Right renal cortex interstitium (tissue), 3 donors: ENCODE measurements around the gene SF3A1. TPM values are rescaled to one million over a fixed set of nuclear protein-coding genes. Genes with fewer than 3 reads are reported as not detected.
"Not testable (repeated sequence)": the region's sequence is repeated elsewhere in the genome, so short reads cannot be mapped to it uniquely, and the experiment has no call there.

Experiments
- DNase-seq, 3 donors: peaks; one replicate each; pipeline ENCODE4 v3.0.0-alpha.2; 2013; ENCODE audit warnings: low read depth in 3 of 3, low spot score in 2 of 3
- polyA plus RNA-seq, 3 donors: library from polyadenylated mRNA; unstranded; fragments of 120-200 nt; gene quantifications; one replicate each; pipeline ENCODE4 v1.2.1, GENCODE V29; 2013; ENCODE audit not compliant: insufficient read length in 3 of 3

SF3A1 gene, protein sequence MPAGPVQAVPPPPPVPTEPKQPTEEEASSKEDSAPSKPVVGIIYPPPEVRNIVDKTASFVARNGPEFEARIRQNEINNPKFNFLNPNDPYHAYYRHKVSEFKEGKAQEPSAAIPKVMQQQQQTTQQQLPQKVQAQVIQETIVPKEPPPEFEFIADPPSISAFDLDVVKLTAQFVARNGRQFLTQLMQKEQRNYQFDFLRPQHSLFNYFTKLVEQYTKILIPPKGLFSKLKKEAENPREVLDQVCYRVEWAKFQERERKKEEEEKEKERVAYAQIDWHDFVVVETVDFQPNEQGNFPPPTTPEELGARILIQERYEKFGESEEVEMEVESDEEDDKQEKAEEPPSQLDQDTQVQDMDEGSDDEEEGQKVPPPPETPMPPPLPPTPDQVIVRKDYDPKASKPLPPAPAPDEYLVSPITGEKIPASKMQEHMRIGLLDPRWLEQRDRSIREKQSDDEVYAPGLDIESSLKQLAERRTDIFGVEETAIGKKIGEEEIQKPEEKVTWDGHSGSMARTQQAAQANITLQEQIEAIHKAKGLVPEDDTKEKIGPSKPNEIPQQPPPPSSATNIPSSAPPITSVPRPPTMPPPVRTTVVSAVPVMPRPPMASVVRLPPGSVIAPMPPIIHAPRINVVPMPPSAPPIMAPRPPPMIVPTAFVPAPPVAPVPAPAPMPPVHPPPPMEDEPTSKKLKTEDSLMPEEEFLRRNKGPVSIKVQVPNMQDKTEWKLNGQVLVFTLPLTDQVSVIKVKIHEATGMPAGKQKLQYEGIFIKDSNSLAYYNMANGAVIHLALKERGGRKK
- polyA plus RNA-seq, result 100 to 1,000 TPM; 114 to 133 (median 131) TPM

DNA sequence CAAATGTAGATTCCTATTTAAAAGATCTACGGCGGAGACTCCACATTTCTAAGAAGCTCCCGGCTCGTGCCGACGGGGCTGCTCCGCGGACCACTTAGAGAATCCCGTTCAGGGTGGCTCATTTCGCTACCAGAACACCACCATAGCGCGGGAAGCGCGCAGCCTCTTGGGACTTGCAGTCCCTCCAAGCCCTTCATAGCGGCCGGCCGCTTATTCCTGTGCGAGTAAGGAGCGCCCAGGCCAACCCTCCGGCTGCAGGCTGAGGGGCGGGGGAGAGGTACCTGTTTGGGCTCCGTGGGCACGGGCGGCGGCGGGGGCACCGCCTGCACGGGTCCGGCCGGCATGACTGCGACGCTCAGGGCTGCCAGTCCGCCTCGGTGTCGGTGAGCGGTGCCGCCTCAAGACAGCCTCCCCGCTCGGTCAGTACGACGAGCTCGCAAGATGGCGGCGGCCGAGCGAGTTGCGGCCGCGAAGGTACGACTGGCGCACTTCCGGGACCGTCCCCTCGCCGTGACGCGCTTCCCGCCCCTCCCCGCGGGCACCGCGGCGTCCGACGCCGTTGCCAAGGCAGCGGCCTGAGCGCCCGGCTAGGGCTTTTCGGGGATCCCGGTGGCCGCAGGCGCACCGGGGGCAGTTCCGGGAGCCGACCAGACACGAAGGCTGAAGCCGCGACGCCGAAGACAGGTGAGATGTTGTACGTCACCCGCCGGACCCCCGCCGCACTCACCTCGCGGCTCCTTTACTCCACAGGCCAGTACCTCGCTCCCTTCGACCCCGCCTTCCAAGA, at the start of gene SF3A1, which contains the start of gene CCDC157:
TSS of gene SF3A1 (minus strand) at position 446 of the 787 bp plus-strand sequence. CDS start at position 344, 102 bp downstream.
TSS of gene CCDC157 (plus strand) at position 559 of the 787 bp plus-strand sequence. CDS start 8,994 bp downstream, outside the sequence.
- peak; percentile 80 to 83 (median 83) for DNase-seq

- DNase-seq, result no peak
Observed at GRCh38 chr22:30406400-30406799, 49.7 kb upstream of the SF3A1 start.

- DNase-seq, result no peak
Observed at GRCh38 chr22:30405731-30406130, 49.0 kb upstream of the SF3A1 start.

GRCh38 chr22:30404307-30404706, 47.6 kb upstream of the SF3A1 start:
- DNase-seq, result no peak

DNA sequence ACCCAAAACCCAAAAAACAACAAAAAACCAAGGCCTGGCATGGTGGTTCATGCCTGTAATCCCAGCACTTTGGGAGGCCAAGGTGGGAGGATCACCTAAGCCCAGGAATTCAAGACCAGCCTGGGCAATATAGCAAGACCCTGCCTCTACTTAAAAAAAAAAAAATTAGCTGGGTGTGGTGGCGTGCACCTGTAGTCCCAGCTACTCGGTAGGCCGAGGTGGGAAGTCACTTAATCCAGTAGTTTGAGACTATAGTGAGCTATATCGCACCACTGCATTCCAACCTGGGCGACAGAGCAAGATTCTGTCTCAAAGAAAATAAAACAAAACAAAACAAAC, 46.0 kb upstream of the SF3A1 start:
- DNase-seq, result not testable (repeated sequence)

- no peak for DNase-seq
Observed at GRCh38 chr22:30402028-30402765, 45.5 kb upstream of the SF3A1 start.

GRCh38 chr22:30401024-30401423, 44.3 kb upstream of the SF3A1 start:
- not testable (repeated sequence) for DNase-seq

GRCh38 chr22:30400159-30400558, 43.5 kb upstream of the SF3A1 start:
- no peak for DNase-seq

DNA sequence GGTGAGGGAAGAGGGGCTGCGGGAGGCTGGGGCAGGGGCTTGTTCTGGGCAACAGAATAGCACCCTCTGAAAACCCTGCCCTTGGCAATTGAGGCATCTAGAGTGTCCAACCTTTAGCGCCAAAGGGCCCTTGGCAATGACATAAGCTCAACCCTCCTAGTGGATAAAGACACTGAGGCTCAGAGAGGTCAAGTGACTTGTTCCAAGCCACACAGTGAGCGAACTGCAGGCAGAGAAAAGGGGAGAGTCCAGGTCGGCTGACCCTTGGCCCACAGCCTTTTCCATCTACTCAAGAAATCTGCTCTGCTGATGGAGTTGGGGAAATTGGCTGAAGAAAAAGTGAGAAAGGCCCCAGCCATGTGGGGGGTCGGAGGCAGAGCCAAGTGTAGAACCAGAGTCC, 43.0 kb upstream of the SF3A1 start:
- DNase-seq, result no peak

GRCh38 chr22:30398685-30399680, 42.3 kb upstream of the SF3A1 start:
- no peak for DNase-seq

GRCh38 chr22:30397656-30398635, 41.3 kb upstream of the SF3A1 start:
- DNase-seq, result no peak

DNA sequence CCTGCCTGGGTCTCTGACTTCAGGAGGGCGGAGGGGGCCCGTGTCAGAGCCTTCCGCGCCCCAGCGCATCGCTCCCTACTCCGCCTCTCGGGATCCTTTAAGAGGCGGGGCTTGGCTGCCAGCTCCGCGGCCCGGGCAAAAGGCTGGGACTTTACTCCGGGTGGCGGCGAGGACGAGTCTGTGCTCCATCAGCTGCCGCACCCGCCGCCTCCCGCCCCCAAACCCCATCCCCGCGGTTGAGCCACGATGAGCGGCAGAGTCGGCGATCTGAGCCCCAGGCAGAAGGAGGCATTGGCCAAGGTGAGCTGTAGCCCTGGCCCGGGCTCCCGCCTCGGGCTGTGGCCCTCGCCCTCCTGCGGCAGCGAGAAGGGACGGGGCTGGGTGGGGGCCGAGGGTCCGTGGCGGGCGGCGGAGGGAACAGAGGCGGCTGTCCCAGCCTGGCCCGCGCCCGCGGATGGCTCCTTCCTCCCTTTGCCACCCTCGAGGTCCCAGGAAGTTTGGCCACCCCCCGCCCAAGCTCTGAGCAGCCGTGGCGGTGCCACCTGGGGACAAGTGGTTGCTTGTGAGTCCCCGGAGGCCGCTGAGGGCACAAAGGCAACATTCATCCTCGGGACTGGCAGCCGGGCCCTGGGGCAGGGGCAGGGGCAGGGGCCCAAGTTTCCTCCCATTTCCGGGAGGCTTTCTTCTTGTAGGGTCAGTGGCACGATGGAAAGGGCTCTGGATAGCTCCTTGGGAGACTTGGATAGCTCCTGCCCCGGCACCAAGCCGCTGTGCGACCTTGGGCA, 40.4 kb upstream of the SF3A1 start, which contains the start of gene SEC14L2:
TSS of gene SEC14L2 (plus strand) at position 148 of the 785 bp plus-strand sequence. CDS start at position 247, 99 bp downstream.
- DNase-seq, result no peak

DNA sequence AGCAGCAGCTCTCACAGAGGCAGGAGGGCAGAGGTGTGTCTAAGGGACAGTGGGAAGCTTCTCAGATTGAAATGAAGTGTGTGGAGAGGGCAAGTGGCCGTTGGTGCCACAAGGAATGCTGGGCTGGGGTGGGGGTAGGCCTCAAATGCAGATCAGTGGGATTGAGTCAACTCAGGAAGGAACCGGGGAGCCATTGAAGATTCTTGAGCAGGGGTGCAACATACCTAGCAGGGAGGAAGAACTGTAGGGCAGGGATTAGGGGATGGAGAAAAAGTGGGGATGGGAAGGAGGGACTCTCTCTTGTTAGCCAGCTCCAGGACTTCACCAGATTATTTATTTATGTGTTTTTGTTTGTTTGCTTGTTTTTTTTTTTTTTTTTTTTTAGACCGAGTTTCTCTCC, 37.2 kb upstream of the SF3A1 start:
- DNase-seq, result no peak

DNA sequence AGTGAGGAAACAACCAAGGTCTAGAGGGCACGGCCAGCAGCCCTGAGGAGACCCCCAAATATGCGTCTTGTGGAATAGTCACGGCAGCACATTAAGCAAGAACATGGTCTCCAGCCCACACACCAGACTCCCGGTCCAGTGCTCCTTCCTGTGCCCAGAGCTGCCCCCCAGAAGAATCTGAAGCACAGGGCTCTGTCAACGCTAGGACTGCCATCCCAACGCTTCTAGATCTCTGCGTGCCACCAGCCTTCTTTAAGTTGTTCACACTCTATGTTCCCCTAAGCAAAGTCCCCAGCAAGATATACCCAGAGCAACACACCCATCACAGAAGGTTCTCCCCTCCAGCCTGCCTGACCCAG, 36.6 kb upstream of the SF3A1 start:
- no peak for DNase-seq

DNA sequence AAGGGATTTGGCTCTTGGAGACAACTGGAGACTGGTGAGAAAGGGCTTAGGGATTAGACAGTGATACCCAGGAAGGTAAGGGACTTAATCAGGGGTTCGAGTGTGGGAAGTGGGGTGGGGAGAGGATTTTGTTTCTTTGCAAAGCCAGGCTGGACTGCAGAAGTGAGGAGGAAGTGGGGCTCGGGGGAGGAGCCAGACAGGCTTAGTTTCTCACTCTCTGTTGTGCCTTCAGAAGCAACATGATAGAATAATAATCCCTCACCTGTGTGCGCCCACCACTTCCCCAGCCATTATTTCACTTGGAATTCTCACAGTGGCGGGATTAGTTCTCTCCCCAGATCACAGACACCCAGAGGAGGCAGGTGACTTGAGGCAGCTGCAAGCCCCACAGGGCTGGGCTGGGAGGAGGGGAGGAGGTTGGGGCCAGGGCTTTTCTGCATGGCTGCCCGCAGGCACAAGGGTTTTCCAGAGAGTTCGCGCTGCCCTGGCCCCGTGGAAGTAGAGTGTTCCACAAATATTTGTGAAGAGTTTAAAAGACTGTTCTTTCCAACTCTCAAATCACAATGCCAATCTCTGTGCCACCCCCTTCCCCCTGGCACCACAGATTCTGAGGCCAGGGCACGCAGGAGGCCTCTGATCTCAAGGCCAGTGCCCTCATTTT, 36.1 kb upstream of the SF3A1 start:
- DNase-seq, result no peak

- DNase-seq, result no peak
Observed at GRCh38 chr22:30390974-30391691, 34.4 kb upstream of the SF3A1 start.
